Mesenchymal stem cell (in vitro differentiated cells and primary cell): Measurements from ENCODE around the gene HIVEP3.

Experiments used
- DNase-seq: peaks from one replicate; pipeline ENCODE4 v3.0.0-alpha.2; 2013
- H2AFZ ChIP-seq: one replicate; pipeline ENCODE4 v1.6.1; 2013; ENCODE audit warnings: low read depth, mild to moderate bottlenecking, control low read depth, inconsistent platforms, low read length, moderate library complexity
- H2AK5ac ChIP-seq: 2 replicates; pipeline ENCODE4 v1.6.1; 2013; ENCODE audit warnings: low read length, moderate library complexity, mild to moderate bottlenecking, inconsistent platforms; ENCODE audit not compliant: severe bottlenecking
- H2BK120ac ChIP-seq: one replicate; pipeline ENCODE4 v1.6.1; 2013; ENCODE audit warnings: low read depth, mild to moderate bottlenecking, inconsistent platforms, low read length, moderate library complexity
- H2BK12ac ChIP-seq, 2 experiments: one replicate each; pipeline ENCODE4 v1.6.1; 2013; ENCODE audit warnings: inconsistent platforms in 2 of 2, low read length in 2 of 2, mild to moderate bottlenecking in 2 of 2, moderate library complexity in 2 of 2, control low read depth in 1 of 2
- H2BK15ac ChIP-seq: one replicate; pipeline ENCODE4 v1.6.1; 2013; ENCODE audit warnings: mild to moderate bottlenecking, low read depth, inconsistent platforms; ENCODE audit not compliant: poor library complexity, severe bottlenecking
- H2BK5ac ChIP-seq: 2 replicates; pipeline ENCODE4 v1.6.1; 2013; ENCODE audit warnings: low read depth, mild to moderate bottlenecking, low read length, control low read depth, inconsistent platforms; ENCODE audit not compliant: poor library complexity, severe bottlenecking
- H3K14ac ChIP-seq, 2 experiments: one replicate each; pipeline ENCODE4 v1.6.1; 2013; ENCODE audit warnings: inconsistent platforms in 2 of 2, low read length in 2 of 2, control low read depth in 1 of 2, mild to moderate bottlenecking in 1 of 2, moderate library complexity in 1 of 2
- H3K18ac ChIP-seq, 2 experiments: one replicate each; pipeline ENCODE4 v1.6.1; 2013; ENCODE audit warnings: inconsistent platforms in 2 of 2, low read length in 2 of 2, control low read depth in 1 of 2, low read depth in 1 of 2, mild to moderate bottlenecking in 1 of 2
- H3K23ac ChIP-seq, 2 experiments: one replicate each; pipeline ENCODE4 v1.6.1; 2013; ENCODE audit warnings: inconsistent platforms in 2 of 2, low read length in 2 of 2, mild to moderate bottlenecking in 2 of 2, moderate library complexity in 2 of 2, control low read depth in 1 of 2
- H3K27ac ChIP-seq: 2 replicates; pipeline ENCODE4 v1.5.1; 2013; ENCODE audit warnings: mild to moderate bottlenecking, moderate library complexity, low read length, control low read depth, inconsistent platforms; ENCODE audit not compliant: poor library complexity, severe bottlenecking
- H3K27me3 ChIP-seq, 2 experiments: 2 replicates each; pipeline versions ENCODE4 v1.6.1 to v1.7.0; 2013; ENCODE audit warnings: low read length in 2 of 2, mild to moderate bottlenecking in 2 of 2, moderate library complexity in 2 of 2, control low read depth in 1 of 2, inconsistent platforms in 1 of 2; ENCODE audit not compliant: control insufficient read depth in 1 of 2, insufficient read depth in 1 of 2
- H3K36me3 ChIP-seq, 2 experiments: 2 replicates each; pipeline versions ENCODE4 v1.6.1 to v1.7.0; 2013; ENCODE audit warnings: low read length in 2 of 2, control low read depth in 1 of 2, inconsistent platforms in 1 of 2, low read depth in 1 of 2, mild to moderate bottlenecking in 1 of 2; ENCODE audit not compliant: insufficient read depth in 2 of 2, control insufficient read depth in 1 of 2
- H3K4ac ChIP-seq, 2 experiments: one replicate each; pipeline ENCODE4 v1.6.1; 2013; ENCODE audit warnings: inconsistent platforms in 2 of 2, low read length in 2 of 2, mild to moderate bottlenecking in 2 of 2, moderate library complexity in 2 of 2, control low read depth in 1 of 2, low read depth in 1 of 2
- H3K4me1 ChIP-seq: 2 replicates; pipeline ENCODE4 v1.6.1; 2013; ENCODE audit warnings: low read depth, low read length, control low read depth; ENCODE audit not compliant: control insufficient read depth, insufficient read depth
- H3K4me2 ChIP-seq: 2 replicates; pipeline ENCODE4 v1.6.1; 2013; ENCODE audit warnings: low read length, mild to moderate bottlenecking, inconsistent platforms; ENCODE audit not compliant: poor library complexity, severe bottlenecking
- H3K4me3 ChIP-seq, 2 experiments: 2 replicates each; pipeline versions ENCODE4 v1.5.1 to v1.7.0; 2013; ENCODE audit warnings: low read length in 2 of 2, mild to moderate bottlenecking in 2 of 2, control low read depth in 1 of 2, low read depth in 1 of 2; ENCODE audit not compliant: insufficient read depth in 1 of 2
- H3K79me1 ChIP-seq: replicated peaks from 2 replicates; pipeline ENCODE4 v1.6.1; 2013; ENCODE audit warnings: mild to moderate bottlenecking, control low read depth, low read length, inconsistent platforms; ENCODE audit not compliant: poor library complexity, severe bottlenecking
- H3K9ac ChIP-seq: 2 replicates; pipeline ENCODE4 v1.7.0; 2013; ENCODE audit warnings: mild to moderate bottlenecking, low read length, moderate library complexity
- H3K9me3 ChIP-seq: 2 replicates; pipeline ENCODE4 v1.7.0; 2013; ENCODE audit warnings: mild to moderate bottlenecking, low read length; ENCODE audit not compliant: control insufficient read depth
- H4K8ac ChIP-seq: one replicate; pipeline ENCODE4 v1.6.1; 2013; ENCODE audit warnings: inconsistent platforms, mild to moderate bottlenecking, low read length, moderate library complexity
- H4K91ac ChIP-seq: one replicate; pipeline ENCODE4 v1.6.1; 2013; ENCODE audit warnings: mild to moderate bottlenecking, low read length, inconsistent platforms
- whole genome bisulfite sequencing: methylation state at CpG from one replicate; pipeline ENCODE4 v1.1.7; 2013; ENCODE audit warnings: mixed read lengths; 5-methylcytosine and 5-hydroxymethylcytosine counted together

Gene HIVEP3

GRCh38 chr1:41539999-41540398, 378.7 kb downstream of the HIVEP3 start:
- WGBS, result 94% methylated on average over 8 of the region's 8 CpGs

GRCh38 chr1:41539418-41539805, 379.3 kb downstream of the HIVEP3 start:
- no peaks in the 10 kb centered on the region for H3K9me3 ChIP-seq
- no peak overlapping the region for H3K9ac ChIP-seq
- peaks cover 6 to 30% of the 10 kb centered on the region in 2 experiments for H3K27me3 ChIP-seq
- no peak overlapping the region for H3K4me2 ChIP-seq
- H2AK5ac ChIP-seq, result no peak overlapping the region
- no peak overlapping the region for H3K18ac ChIP-seq
- no peak for DNase-seq
- H3K36me3 ChIP-seq, result no peaks in the 10 kb centered on the region
- no peak overlapping the region for H4K91ac ChIP-seq
- no peak overlapping the region for H2BK5ac ChIP-seq
- 95% methylated on average over 6 of the region's 6 CpGs for WGBS
- H3K4ac ChIP-seq, result no peak overlapping the region
- peaks cover 2% of the 10 kb centered on the region for H3K79me1 ChIP-seq
- no peak overlapping the region for H3K4me3 ChIP-seq
- peaks cover 13% of the 10 kb centered on the region for H3K4me1 ChIP-seq
- no peak overlapping the region for H2BK15ac ChIP-seq
- H2BK120ac ChIP-seq, result no peak overlapping the region
- H2AFZ ChIP-seq, result no peak overlapping the region
- H4K8ac ChIP-seq, result no peak overlapping the region
- H3K14ac ChIP-seq, result no peak overlapping the region
- H3K27ac ChIP-seq, result no peak overlapping the region
- no peak overlapping the region for H3K23ac ChIP-seq
- H2BK12ac ChIP-seq, result no peak overlapping the region

More at GRCh38 chr1:41539999-41540398, 378.7 kb downstream of the HIVEP3 start:
- no peak overlapping the region for H3K14ac ChIP-seq
- H4K91ac ChIP-seq, result no peak overlapping the region
- peaks cover 2% of the 10 kb centered on the region for H3K79me1 ChIP-seq
- no peak overlapping the region for H2AK5ac ChIP-seq
- no peak overlapping the region for H3K9ac ChIP-seq
- H3K9me3 ChIP-seq, result no peaks in the 10 kb centered on the region
- H3K36me3 ChIP-seq, result no peaks in the 10 kb centered on the region
- H2BK120ac ChIP-seq, result no peak overlapping the region
- H3K4ac ChIP-seq, result no peak overlapping the region
- peaks cover 4 to 28% of the 10 kb centered on the region in 2 experiments for H3K27me3 ChIP-seq
- no peak overlapping the region for H2AFZ ChIP-seq
- no peak overlapping the region for H2BK12ac ChIP-seq
- no peak overlapping the region for H2BK5ac ChIP-seq
- no peak overlapping the region for H3K27ac ChIP-seq
- H2BK15ac ChIP-seq, result no peak overlapping the region
- no peak overlapping the region for H3K4me2 ChIP-seq
- peaks cover 13% of the 10 kb centered on the region for H3K4me1 ChIP-seq
- H3K23ac ChIP-seq, result no peak overlapping the region
- H4K8ac ChIP-seq, result no peak overlapping the region
- no peak overlapping the region for H3K18ac ChIP-seq
- H3K4me3 ChIP-seq, result no peak overlapping the region
- DNase-seq, result no peak

GRCh38 chr1:41538741-41539417, 379.8 kb downstream of the HIVEP3 start:
- no peak overlapping the region for H3K23ac ChIP-seq
- no peak overlapping the region for H2BK15ac ChIP-seq
- H2BK12ac ChIP-seq, result no peak overlapping the region
- no peak overlapping the region for H2BK5ac ChIP-seq
- no peak overlapping the region for H3K4me2 ChIP-seq
- peaks cover 11 to 31% of the 10 kb centered on the region in 2 experiments for H3K27me3 ChIP-seq
- no peak overlapping the region for H3K14ac ChIP-seq
- H3K4ac ChIP-seq, result no peak overlapping the region
- H3K79me1 ChIP-seq, result peaks cover 2% of the 10 kb centered on the region
- H3K9me3 ChIP-seq, result no peaks in the 10 kb centered on the region
- no peak for DNase-seq
- no peak overlapping the region for H3K9ac ChIP-seq
- no peak overlapping the region for H3K18ac ChIP-seq
- no peak overlapping the region for H2BK120ac ChIP-seq
- no peak overlapping the region for H2AK5ac ChIP-seq
- H3K4me3 ChIP-seq, result no peak overlapping the region
- H3K4me1 ChIP-seq, result peaks cover 13% of the 10 kb centered on the region
- H3K27ac ChIP-seq, result no peak overlapping the region
- no peaks in the 10 kb centered on the region for H3K36me3 ChIP-seq
- 88% methylated on average over 8 of the region's 9 CpGs for WGBS
- H2AFZ ChIP-seq, result no peak overlapping the region
- no peak overlapping the region for H4K91ac ChIP-seq
- no peak overlapping the region for H4K8ac ChIP-seq

- Histone ChIP-seq H2AFZ (no peak overlapping the region), H2BK5ac (no peak overlapping the region), H3K4me2 (no peak overlapping the region), H2BK15ac (no peak overlapping the region), H3K18ac (no peak overlapping the region), H3K9ac (peak overlapping the region; percentile 45), H2BK12ac (no peak overlapping the region), H3K4ac (no peak overlapping the region), H4K91ac (no peak overlapping the region), H3K23ac (no peak overlapping the region), H3K4me3 (peak overlapping the region in 1 of 2 experiments; percentile 0), H3K27ac (no peak overlapping the region), H2AK5ac (no peak overlapping the region), H3K27me3 (peaks cover 21 to 31% of the 10 kb centered on the region in 2 experiments), H3K36me3 (no peaks in the 10 kb centered on the region), H3K14ac (peak overlapping the region in 1 of 2 experiments; percentile 16), H3K79me1 (peaks cover 2% of the 10 kb centered on the region), H3K4me1 (peaks cover 13% of the 10 kb centered on the region), H2BK120ac (no peak overlapping the region), H4K8ac (no peak overlapping the region), H3K9me3 (no peaks in the 10 kb centered on the region)
- whole genome bisulfite sequencing, result 41% methylated on average over 10 of the region's 10 CpGs
- DNase-seq, result peak; percentile 93
Observed at GRCh38 chr1:41537788-41538351, 380.9 kb downstream of the HIVEP3 start.
